RCC 7860 (cell line): ENCODE results near the gene TNS1.
A peak's percentile ranks its signal among the peaks of the same experiment; 100 is the strongest.

Source experiments
- DNase-seq: peaks from one replicate; pipeline ENCODE4 v3.0.0-alpha.2; 2015; ENCODE audit warnings: low spot score
- FAIRE-seq: peaks from 2 replicates; lab custom pipeline; 2012; peaks lifted over from hg19 to GRCh38; lab: Jason Lieb, UNC

The TNS1 gene

DNA sequence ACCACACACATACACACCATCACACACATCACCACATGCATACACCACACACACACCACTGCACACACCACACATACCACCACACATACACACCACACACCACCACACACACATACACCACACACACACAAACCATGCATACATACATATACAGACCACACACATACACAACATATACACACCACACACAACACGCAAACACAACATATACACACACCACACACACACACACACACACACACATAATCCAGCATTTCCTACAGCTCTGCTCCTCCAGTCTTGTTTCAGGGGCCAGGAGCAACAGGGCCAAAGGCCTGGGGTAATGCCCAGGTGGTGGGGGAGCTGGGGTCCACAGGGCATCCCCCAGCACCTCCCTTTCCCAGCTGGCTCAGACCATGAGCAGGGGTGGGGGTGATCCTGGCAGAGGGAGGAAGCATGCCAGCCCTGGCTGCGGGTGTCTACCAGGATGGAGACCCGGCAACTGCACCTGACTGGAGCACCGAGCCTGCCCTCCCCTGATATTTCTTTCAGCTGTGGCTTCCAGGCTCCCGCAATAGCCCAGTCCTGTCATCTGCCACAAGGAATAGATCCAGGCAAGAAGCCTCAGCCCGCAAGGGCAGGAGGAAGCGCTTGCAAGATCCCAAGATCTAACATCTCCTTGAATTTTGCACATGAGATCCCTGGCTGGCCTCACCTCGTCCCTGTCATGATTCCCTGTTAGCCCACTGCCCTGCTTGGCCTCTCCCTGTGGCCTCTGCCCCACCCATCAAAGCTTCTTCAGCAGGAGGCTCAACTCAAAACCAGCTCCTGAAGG is 196.9 kb downstream of the TNS1 start:
- DNase-seq (no peak), FAIRE-seq (no peak)

DNA sequence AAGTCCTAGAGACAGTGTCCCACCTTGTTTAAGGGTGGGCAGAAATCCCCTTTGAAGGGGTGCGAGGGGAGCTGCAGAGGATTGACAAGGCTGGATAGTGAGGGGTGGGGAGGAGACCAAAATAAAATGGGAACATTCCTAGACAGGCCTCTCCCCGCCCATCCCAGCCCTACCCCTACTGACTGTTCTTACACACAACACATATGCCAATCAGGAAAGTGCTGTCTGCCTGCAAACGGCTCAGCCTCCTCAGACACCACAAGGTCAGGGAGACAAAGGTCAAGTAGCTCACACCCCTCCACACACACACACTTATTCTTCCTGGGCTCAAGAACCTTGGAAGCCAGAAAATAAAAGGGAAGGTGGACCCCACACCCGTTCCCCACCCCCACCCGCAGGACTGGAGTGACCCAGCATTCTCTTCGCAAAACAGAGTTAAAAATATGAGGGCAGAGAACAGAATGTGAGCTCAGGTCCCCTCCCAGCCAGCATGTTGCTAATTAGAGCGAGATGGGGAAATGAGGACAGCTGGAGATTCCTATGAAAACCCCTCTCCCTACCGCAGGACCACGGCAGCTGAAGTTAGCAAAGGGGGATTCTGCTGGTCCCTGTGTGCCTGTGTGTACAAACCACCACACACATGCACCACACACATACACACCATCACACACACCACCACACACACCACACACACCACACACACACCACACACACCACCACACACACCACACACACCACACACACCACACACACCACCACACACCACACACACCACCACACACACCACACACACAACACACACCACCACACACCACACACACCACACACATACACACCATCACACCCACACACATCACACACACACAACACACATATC is 197.8 kb downstream of the TNS1 start:
- FAIRE-seq, result no peak

DNA sequence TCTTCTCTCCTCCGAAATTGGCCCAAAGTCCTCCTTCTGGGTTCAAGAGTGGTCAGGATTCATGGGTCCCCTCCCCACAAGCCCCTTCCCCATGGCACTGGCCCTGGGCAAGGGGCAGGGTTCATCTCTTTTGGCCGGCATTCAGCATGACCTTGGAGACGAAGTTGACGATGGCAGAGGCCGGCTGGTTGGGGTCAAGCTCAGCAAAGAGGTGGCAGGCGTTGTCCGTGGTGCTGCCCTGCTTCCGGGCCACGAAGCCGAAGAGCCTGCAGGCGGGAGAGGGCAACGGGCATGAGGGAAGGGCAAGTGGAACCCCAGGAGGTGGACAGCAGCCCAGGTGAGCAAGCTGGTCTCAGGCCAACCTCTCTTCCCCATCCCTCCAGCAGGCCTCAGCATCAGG is 198.5 kb downstream of the TNS1 start:
- DNase-seq, result no peak
- no peak for FAIRE-seq

More for the DNA sequence above, 197.8 kb downstream of the TNS1 start:
- DNase-seq, result no peak

DNA sequence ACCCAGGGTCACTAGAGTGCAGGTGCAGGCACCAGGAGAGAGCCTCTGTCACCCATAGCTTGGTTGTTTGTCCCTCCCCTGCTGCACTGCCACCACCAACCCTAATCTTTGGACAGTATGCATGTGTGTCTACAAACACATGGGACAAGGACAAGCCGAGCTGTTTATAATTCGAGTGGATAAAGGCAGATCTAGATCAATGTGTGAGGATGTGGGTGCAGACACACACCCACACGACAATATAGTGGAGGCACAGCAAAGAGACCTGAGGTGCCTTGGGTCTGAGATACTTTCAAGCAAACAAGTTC is 199.2 kb downstream of the TNS1 start:
- FAIRE-seq (no peak), DNase-seq (no peak)

DNA sequence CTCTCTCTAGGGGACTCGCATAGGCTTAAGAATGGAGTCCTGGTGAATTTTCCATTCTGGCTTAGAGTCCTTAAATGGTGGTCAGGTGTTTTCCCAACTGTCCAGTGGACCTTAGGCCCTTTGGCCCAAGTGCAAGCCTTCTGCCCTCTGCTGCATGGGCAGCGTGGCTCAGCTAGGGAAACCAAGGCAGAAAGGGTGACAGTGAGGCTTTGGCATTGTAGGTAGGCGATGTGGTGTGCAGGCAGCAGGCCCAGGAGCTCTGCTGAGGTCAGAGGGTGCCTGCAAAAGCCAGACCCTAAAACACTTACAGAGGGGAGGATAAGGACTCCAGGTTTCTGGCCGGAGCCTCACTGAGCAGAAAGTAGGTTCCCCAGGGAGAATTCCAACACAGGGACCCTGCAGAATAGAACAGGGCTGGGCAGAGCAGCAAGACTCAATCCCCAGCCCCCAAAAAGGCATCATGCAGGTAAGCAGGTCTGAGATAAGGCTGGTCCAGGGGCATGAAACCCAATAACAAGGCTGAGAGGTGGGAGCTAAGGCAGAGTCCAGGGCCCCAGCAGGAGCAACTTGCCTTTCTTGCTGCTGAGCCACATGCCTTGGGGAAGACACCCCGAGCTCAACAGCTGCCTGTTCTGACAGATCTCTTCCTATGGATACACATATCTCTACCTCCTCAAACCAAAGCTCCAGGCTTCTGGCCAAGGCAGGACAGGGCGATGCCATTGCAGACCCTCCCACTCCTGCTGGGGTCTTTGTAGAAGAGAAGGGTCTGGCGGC is 199.7 kb downstream of the TNS1 start:
- FAIRE-seq (no peak), DNase-seq (no peak)

DNA sequence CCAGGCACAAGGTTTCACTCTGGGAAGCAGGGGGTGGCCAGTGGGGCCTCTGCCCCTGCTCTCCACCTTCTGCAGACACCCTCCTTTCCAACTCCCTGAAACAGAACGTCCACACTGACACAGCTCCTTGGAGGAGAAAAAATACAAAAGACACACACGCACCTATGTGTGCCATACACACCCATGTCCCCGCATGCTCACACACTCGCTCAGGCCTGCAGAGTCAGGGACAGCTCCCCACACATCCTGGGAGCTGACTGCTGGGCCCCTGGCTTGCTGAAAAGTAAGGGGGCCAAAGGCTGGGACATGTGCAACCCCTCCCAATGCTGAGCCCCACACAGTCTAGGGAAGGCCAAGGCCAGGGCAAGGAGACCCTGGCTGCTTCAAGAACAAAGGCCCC is 200.5 kb downstream of the TNS1 start:
- FAIRE-seq (no peak), DNase-seq (no peak)

DNA sequence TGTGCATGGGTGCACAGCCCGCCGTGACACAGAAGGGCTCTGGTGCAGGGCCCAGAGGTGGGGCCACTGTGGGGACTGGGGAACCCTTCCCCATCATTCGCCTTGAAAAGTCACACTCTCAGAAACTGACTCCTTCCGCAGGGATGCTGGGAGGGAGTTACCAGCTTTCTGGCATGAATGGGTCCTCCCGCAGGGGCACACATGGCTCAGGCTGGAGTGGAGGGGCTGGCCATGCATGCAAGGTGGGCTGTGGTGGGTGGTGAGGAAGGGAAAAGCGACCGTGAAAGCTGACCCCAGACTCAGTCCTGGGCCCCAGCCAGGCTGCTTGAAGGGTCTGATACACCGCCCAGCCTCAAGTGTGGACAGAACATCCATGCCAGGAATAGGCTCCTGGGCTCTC is 201.1 kb downstream of the TNS1 start:
- DNase-seq (no peak), FAIRE-seq (no peak)

DNA sequence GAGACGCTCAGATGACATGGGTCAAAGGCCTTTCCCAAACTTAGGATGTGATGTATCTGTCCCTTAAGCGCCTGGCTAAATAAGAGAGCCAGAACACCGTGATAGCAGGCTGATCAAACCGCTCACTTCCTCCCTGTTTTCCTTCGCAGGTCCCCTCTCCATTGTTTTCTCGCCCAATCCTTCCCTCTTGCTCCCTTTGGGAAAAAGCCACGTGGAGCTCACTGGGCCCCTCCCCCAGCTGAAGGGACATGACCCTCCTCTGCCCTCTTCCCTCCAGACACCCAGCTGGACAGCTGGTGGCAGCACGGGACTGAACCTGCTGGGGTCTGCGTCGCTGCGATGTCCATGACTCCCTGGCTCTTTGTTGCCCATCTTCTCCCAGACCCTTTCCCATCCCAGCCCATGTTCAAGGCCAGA is 201.7 kb downstream of the TNS1 start:
- FAIRE-seq (no peak), DNase-seq (no peak)

DNA sequence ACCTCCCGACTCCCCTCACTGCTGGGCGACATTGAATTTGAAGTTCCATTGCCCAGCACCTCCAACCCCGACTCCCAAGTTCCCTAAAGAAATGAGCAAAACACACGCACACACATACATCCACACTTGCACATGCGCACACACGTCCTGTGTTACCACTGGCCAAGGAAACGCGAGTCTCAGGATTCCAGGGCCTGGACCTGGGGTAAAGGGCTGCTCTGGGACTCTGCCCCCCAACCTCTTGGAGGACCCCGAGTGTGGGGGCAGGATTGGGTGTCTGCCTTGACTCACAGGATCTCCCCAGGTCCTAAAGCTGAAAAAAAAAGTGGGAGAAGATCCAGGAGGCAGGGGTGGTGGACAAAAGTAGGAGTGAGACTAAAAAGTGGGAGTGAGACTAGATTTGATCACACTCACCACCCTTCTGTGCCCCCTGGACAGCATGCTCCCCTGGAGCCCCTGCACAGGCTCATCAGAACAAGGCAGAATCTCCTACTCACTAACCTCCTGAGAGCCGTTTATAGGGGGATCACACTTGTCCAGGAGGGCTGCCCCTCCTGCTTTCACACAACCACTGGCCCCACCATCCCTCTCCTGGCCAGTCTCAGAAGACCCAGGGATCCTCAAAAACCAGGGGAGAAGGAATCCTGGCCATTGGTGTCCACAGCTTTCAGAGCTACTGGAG is 202.2 kb downstream of the TNS1 start:
- DNase-seq (no peak), FAIRE-seq (no peak)

DNA sequence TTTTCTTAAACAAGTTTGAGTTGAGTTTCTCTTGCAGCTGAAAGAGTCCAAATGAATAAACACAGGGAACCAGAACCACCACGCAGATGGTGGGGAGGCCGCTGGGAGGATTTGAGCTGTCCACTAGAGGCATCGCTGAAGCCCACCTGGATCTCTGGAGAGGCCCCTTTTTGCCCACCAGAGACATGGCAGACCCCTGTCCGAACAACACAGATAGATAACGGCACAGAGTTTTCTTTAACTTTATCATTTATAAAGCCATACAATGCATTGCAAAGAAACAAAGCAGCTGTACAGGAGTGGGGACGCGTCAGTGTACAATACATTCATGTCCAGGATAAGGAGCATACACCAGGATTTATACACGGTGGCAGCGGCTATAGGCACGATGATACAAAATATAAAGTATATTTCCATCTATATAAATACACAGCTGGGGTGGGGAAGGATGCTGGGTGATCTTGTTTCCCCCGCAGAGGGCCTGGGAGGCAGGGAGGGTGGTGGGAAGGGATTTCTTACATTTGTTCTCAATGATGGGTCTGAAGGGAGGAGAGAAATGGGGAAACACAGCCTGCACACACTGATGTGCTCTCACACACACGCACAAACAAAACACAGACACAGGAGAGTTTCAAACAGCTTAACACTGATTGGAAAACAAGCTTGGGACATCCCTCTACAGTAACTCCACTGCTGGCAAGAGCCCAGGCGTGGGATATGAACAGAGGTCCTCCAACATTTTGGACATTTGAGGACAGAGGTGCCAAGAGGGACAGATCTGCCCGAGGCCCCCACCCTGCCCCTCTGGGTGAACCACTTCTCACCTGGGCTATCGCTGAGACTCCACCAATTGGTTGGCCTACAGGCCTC is 203.0 kb downstream of the TNS1 start:
- DNase-seq, result no peak
- FAIRE-seq, result no peak

DNA sequence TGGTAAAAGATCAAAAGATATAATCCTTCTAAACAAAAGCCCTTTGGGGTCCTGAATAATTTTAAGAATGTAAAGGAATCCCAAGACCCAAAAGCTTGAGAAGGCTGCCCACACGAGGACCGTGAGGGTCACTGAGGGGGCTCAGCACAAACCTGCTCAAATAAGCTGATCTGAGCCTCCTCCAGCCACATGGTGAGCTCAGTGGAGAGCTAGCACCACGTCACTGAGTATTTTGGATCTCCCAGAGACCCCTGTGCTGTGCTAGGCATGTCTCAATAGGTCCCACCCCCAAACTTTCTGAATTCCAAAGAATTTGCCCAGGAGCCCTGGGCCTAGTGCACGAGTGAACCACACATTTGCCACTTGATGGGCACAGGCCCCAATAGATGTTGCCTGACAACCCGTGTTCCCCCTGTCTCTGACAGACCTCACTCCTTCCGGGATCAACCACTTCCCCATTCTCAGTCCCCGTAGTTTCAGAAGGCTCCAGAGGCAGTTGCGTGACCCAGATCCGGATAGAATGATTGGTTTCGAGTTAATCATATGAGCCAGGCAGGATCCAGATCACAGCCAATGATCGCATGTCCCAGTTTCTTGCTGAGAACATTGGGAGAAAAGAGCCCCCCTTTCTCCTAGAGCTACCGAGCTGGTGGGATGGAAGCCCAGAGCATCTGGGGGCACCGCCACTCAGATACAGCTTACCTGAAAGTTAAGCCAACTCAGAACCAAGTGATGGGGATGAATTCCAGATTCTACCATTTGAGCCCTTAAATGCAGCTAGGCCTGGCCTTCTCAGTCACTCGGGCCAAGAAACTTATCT is 203.8 kb downstream of the TNS1 start:
- DNase-seq (no peak), FAIRE-seq (no peak)

DNA sequence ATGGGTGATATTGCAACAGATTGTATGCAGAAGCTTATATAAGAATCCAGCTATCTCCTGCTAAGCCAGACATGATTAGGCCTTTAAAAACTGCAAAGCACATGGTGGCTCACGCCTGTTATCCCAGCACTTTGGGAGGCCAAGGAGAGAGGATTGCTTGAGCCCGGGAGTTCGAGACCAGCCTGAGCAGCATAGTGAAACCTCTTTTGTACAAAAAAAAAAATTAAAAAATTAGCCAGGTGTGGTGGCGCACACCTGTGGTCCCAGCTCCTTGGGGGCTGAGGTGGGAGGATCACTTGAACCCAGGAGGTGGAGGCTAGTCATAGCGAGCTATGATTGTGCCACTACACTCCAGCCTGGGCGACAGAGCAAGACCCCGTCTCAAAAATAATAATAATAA is 204.6 kb downstream of the TNS1 start:
- no peak for DNase-seq
- FAIRE-seq, result no peak

DNA sequence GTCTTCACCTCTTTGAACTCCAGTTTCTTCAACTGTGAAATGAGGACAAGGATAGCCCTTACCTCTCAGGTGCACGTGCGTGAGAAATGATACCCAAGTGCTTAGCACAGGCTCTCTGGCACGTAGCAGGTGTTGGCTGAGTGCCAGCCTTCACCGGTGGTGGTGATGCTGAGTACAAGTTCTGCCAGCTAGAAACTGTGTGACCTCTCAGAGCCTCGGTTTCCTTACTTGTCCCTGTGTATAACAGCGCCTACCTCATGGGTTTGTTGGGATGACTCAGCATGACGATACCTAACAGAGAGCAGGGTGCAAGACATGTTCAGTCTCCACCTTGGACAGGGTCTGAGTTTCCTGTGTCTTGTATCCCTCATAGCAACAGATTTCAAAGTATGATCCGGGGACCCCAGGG is 205.1 kb downstream of the TNS1 start:
- peak; percentile 76 for DNase-seq
- FAIRE-seq, result peak; percentile 43

DNA sequence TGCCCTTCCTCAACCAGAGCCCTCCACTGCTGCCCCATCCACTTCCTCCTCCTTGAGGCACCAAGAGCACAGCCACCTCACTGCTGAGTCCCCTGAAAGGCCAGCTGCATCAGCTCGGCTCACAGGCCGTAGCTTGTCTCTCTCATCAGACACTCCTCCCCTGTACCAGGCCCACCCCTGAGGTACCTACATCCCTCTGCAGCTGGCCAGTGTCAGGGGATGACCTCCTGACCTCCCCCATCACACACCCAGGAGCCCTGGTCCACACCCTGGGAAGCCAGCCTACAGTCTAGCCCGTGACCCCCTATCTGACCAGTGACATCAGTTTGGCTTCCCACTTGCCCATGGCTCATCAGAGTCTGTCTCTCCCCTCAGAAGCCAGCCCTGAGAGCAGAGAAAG is 205.6 kb downstream of the TNS1 start:
- DNase-seq, result no peak
- FAIRE-seq, result no peak

DNA sequence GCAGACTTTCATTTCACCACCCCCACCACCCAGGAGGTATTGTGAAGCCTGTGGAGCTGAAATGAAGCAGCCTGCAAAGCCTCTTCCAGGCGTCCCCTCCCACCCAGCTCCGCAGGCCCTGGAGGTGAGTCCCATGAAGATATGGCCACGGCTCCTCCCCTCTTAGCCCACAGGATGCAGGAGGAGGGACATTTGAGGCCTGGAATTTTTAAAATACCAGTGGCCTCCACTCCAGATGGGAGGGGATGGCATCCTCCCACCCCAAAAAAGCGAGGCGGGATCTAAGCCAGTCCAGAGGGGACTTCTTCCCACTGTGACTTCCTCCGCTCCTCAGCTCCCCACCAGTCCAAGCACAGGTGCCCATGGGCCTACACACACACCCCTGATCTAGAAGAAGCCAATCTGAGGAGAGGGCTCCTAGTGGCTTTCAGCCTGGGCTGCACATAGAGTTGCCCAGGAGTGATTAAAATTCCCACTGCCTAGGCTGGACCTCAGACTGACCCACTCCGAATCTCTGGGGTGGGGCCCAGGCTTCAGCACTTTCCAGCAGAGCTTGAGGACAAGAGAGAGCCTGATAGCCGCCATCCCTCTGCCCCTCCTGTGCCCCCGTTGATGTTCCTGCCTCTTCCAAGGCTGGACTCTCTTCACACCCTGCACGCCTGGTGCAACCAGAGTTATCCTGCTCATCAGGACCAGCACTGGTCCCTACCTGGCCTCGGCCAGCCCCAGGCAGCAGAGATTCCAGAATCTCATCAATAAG is 206.9 kb downstream of the TNS1 start:
- FAIRE-seq (no peak), DNase-seq (no peak)

DNA sequence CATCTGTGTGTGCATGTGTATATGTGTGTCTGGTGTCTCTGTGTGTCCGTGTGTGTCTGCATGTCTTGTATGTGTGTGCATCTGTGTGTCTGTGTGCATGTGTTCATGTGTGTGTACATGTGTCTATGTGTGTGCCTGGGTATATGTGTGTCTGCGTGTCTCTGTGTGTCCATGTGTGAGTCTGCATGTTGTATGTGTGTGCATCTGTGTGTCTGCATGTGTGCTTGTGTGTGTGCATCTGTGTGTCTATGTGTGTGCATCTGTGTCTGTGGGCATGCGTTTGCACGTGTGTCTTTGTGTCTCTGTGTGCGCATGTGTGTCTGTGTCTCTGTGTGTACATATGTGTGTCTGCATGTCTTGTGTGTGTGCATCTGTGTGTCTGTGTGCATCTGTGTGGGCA is 207.7 kb downstream of the TNS1 start:
- FAIRE-seq, result no peak

DNA sequence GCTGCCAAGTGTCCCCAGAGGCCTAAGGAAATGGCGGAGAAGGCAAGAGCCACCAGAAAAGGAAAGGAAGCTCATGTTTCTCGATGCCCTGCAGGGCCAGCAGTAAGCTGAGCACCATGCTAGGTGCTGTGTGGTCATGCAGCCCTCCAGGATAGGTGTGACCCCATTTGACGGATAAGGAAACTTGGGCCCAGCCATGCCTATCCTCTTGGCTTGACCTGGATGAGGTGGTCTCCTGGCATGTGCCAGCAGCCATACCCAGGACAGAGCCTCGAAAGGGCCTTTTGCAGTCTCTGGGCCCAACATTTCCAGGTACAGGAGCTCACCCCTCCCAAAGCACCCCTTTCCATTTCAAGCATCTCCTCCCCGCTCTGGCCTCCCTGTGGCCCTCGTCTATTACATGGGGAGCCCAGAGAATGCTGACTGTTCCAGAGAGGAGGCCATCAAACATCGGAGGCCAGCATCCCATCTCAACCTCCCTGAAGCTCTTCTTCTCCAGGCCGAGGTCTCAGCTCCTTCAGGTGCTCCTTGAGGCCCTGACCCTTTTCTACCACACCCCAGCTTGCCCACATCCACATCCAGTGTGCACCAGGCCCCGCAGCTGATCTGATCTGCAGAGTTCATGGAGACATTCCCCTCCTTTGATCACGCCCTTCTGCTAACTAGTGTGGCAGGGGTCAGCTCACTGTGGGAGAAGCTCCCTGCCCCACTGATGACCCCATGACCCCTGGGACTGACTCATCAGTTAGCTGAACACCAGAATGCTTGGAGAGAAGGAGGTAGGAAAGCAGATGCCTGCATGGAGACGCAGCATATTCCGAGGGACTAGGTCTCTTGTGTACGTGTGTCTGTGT is 208.4 kb downstream of the TNS1 start:
- DNase-seq, result no peak
- no peak for FAIRE-seq

More for the DNA sequence above, 207.7 kb downstream of the TNS1 start:
- DNase-seq, result no peak
